SU-DHL-6 (cell line): ENCODE measurements around the gene FADS6.

Experiments used
- EZH2phosphoT487 ChIP-seq: fragments of 200-600 bp; sonication (generic), shearing (Covaris generic); conservative IDR thresholded peaks from 2 replicates; pipeline ENCODE4 v1.6.1; 2018; ENCODE audit warnings: mild to moderate bottlenecking, antibody characterized with exemption, low read length, moderate library complexity, mixed read lengths
- TF ChIP-seq, protein P1 (sequence below): fragments of 200-600 bp; sonication (generic); IDR thresholded peaks from one replicate; pipeline ENCODE4 v1.5.1; 2017; ENCODE audit warnings: antibody characterized with exemption, mild to moderate bottlenecking, low read length, moderate library complexity; ENCODE audit not compliant: insufficient read depth, poor library complexity, severe bottlenecking

DNA sequence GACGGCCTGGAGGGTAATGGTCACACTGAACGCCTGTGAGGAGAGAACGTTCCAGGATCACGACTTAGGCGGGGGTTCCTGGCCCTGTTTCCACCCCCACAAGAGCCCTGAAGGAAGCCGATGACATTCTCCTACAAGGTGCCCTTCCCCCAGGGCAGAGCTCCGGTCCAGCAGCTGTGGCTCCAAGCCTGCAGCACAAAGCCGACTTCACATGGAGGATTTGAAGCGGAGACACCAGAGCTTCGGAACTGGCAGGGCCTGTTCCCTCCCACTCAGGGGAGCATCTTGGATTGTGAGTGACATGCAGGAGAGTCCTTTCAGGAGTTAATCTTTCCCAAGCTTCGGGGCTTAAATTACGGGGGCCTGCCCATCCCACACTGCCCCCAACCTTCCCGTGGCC is 5.0 kb downstream of the FADS6 start:
- TF ChIP-seq, protein P1, sequence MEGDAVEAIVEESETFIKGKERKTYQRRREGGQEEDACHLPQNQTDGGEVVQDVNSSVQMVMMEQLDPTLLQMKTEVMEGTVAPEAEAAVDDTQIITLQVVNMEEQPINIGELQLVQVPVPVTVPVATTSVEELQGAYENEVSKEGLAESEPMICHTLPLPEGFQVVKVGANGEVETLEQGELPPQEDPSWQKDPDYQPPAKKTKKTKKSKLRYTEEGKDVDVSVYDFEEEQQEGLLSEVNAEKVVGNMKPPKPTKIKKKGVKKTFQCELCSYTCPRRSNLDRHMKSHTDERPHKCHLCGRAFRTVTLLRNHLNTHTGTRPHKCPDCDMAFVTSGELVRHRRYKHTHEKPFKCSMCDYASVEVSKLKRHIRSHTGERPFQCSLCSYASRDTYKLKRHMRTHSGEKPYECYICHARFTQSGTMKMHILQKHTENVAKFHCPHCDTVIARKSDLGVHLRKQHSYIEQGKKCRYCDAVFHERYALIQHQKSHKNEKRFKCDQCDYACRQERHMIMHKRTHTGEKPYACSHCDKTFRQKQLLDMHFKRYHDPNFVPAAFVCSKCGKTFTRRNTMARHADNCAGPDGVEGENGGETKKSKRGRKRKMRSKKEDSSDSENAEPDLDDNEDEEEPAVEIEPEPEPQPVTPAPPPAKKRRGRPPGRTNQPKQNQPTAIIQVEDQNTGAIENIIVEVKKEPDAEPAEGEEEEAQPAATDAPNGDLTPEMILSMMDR = no peak
- no peak for TF ChIP-seq EZH2phosphoT487
